ENCODE measurements around the gene DDI1. TPM values are rescaled to one million over a fixed set of nuclear protein-coding genes. Genes with fewer than 3 reads are reported as not detected.

DDI1 gene
- total and polyA plus RNA-seq, 7 experiments from 2014 or later, result not detected

DNA sequence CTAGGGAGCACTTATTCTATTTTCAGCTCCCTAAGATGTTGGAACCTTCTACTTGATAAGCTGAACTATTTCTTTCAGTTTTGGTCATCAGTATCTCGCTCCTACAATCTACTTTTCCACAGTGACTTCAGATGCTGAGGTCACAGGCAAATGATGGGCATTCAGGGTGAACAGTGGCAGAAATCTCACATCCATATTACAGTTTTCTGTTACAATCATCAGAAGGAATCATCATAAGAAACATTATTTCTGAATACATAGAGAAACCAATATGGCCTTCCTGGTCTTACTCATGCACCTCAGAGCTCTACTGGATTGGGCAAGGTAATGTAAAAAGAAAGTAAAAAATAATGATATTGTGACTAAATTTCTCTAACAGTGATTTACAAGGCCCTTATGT is 39.4 kb upstream of the DDI1 start:
- Histone ChIP-seq H3K4me3 (ENCODE audit: low read length) (no peak overlapping the region), H3K27ac (ENCODE audit: low read depth, low read length) (no peak overlapping the region), H3K4me1 (ENCODE audit: control insufficient read depth in 2 of 2, insufficient read depth in 2 of 2, low read length in 2 of 2) (no peaks in the 10 kb centered on the region), H3K27me3 (ENCODE audit: control insufficient read depth in 2 of 2, insufficient read depth in 2 of 2, low read length in 2 of 2) (no peaks in the 10 kb centered on the region), H3K9me3 (ENCODE audit: control insufficient read depth in 2 of 3, low read length in 3 of 3) (no peaks in the 10 kb centered on the region), H3K36me3 (ENCODE audit: control insufficient read depth in 2 of 3, insufficient read depth in 3 of 3, low read length in 3 of 3) (no peaks in the 10 kb centered on the region)
- POLR2A ChIA-PET, result no interaction called here
- DNase-seq (no peak), ATAC-seq (no peak)
- Mint-ChIP-seq H3K27me3 (no peaks in the 10 kb centered on the region), H3K9me3 (peaks cover 0 to 5% (median 0%) of the 10 kb centered on the region in 11 donors), H3K36me3 (no peaks in the 10 kb centered on the region), H3K4me3 (no peak overlapping the region), H3K4me1 (no peaks in the 10 kb centered on the region), H3K27ac (no peak overlapping the region)
- CTCF ChIA-PET, result no interaction called here
- intact Hi-C loops (cut with micrococcal nuclease), result no loop called here

DNA sequence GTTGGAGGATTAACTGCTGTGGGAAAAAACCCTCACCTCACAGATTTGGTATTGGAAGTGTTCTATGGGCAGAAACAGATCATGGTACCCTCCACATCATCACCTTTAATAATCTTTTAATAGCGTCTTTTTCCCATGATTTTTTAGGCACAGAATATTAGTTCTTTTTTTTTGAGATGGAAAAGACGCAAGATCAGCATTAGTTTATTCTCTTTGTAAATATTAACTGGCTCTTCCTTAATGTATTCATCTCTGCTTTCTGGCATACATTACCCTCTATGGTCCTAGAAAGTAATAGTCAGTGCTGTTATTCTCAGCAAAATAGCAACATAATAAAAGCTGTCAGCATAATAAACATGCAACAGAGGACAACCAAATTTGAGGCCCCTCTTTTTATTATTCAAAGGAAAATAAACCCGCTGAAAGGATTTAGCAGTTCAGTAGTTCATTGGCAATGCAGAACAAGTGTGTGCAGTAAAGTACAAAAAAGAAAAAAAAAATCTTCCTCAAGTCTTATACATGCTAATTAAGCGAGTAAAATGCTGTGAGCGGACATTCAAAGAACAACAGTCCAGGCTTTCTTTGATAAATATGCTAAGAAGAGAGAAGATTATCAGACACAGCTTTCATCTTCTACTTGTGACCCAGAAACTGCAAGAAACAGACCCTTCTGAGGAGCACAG is 37.5 kb upstream of the DDI1 start:
- Mint-ChIP-seq H3K27ac (no peak overlapping the region), H3K27me3 (no peaks in the 10 kb centered on the region), H3K9me3 (peaks cover 0 to 4% (median 0%) of the 10 kb centered on the region in 11 donors), H3K4me1 (no peaks in the 10 kb centered on the region), H3K4me3 (no peak overlapping the region), H3K36me3 (no peaks in the 10 kb centered on the region)
- no peaks in the 10 kb centered on the region for H3K27me3 ChIP-seq (ENCODE audit: control insufficient read depth in 2 of 2, insufficient read depth in 2 of 2, low read length in 2 of 2)
- H3K4me3 ChIP-seq (ENCODE audit: low read length), result no peak overlapping the region
- no peaks in the 10 kb centered on the region for H3K4me1 ChIP-seq (ENCODE audit: control insufficient read depth in 2 of 2, insufficient read depth in 2 of 2, low read length in 2 of 2)
- POLR2A ChIA-PET, result no interaction called here
- no peak for DNase-seq
- H3K9me3 ChIP-seq (ENCODE audit: control insufficient read depth in 2 of 3, low read length in 3 of 3), result no peaks in the 10 kb centered on the region
- no peak overlapping the region for H3K27ac ChIP-seq (ENCODE audit: low read depth, low read length)
- no peak for ATAC-seq
- CTCF ChIA-PET, result no interaction called here
- intact Hi-C loops (cut with micrococcal nuclease), result no loop called here
- no peaks in the 10 kb centered on the region for H3K36me3 ChIP-seq (ENCODE audit: control insufficient read depth in 2 of 3, insufficient read depth in 3 of 3, low read length in 3 of 3)

DNA sequence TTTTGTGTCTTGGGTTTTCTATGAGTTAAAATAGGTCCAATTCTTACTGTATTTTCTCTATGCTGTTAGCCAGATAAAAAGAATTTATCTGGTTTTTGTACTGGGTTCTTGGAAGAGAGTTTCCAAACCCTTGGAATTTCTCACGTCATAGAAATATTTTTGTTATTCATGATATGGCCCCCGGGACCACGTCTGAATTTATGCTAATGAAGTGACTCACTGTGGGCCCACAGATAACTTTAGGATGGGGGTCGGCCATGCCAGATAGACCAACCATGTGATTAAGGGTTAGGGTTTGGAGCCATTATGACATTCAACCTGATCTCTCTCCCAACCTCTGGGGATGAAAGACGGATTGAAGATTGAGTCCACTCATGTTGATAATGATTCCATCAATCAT is 35.6 kb upstream of the DDI1 start:
- intact Hi-C loops (cut with micrococcal nuclease), result no loop called here
- DNase-seq, result no peak
- Mint-ChIP-seq H3K27me3 (no peaks in the 10 kb centered on the region), H3K27ac (no peak overlapping the region), H3K36me3 (no peaks in the 10 kb centered on the region), H3K9me3 (peaks cover 0 to 4% (median 0%) of the 10 kb centered on the region in 11 donors), H3K4me1 (no peaks in the 10 kb centered on the region), H3K4me3 (no peak overlapping the region)
- ATAC-seq, result no peak
- Histone ChIP-seq H3K36me3 (ENCODE audit: control insufficient read depth in 2 of 3, insufficient read depth in 3 of 3, low read length in 3 of 3) (no peaks in the 10 kb centered on the region), H3K4me1 (ENCODE audit: control insufficient read depth in 2 of 2, insufficient read depth in 2 of 2, low read length in 2 of 2) (no peaks in the 10 kb centered on the region), H3K9me3 (ENCODE audit: control insufficient read depth in 2 of 3, low read length in 3 of 3) (no peaks in the 10 kb centered on the region), H3K4me3 (ENCODE audit: low read length) (no peak overlapping the region), H3K27me3 (ENCODE audit: control insufficient read depth in 2 of 2, insufficient read depth in 2 of 2, low read length in 2 of 2) (no peaks in the 10 kb centered on the region), H3K27ac (ENCODE audit: low read depth, low read length) (no peak overlapping the region)
- ChIA-PET POLR2A (no interaction called here), CTCF (no interaction called here)

DNA sequence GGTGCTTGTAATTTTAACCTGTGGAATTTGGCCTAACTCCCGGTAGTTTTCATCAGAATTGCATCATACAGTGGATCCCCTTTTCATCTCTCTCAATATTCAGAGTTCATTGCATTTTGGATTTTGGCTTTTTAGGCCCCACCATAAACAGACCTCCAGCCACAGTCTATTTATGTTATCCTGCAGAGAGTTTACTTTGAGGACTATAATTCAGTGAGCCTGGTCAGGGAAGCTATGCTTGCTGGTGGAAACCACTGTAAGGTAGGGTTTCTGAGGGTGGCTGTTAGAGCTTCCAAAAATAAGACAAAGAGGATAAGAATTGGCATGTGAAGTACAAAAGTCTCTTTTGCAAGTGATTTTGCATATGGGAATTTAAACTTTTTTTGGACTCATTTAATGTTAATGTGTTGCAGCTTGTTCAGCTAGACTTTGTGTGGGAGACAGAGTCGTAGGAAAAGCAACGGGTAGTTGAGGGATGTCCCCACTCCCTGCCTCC is 34.8 kb upstream of the DDI1 start:
- Histone ChIP-seq H3K36me3 (ENCODE audit: control insufficient read depth in 2 of 3, insufficient read depth in 3 of 3, low read length in 3 of 3) (no peaks in the 10 kb centered on the region), H3K4me1 (ENCODE audit: control insufficient read depth in 2 of 2, insufficient read depth in 2 of 2, low read length in 2 of 2) (no peaks in the 10 kb centered on the region), H3K9me3 (ENCODE audit: control insufficient read depth in 2 of 3, low read length in 3 of 3) (no peaks in the 10 kb centered on the region), H3K27ac (ENCODE audit: low read depth, low read length) (no peak overlapping the region), H3K4me3 (ENCODE audit: low read length) (no peak overlapping the region), H3K27me3 (ENCODE audit: control insufficient read depth in 2 of 2, insufficient read depth in 2 of 2, low read length in 2 of 2) (no peaks in the 10 kb centered on the region)
- ATAC-seq (no peak), DNase-seq (no peak)
- H3K4me1 Mint-ChIP-seq, result no peaks in the 10 kb centered on the region
- ChIA-PET POLR2A (no interaction called here), CTCF (no interaction called here)
- no peaks in the 10 kb centered on the region for H3K27me3 Mint-ChIP-seq
- intact Hi-C loops (cut with micrococcal nuclease), result no loop called here
- no peak overlapping the region for H3K27ac Mint-ChIP-seq
- H3K9me3 Mint-ChIP-seq, result peaks cover 0 to 5% (median 0%) of the 10 kb centered on the region in 11 donors
- no peak overlapping the region for H3K4me3 Mint-ChIP-seq
- no peaks in the 10 kb centered on the region for H3K36me3 Mint-ChIP-seq

GRCh38 chr11:104003491-104003890 is 32.9 kb upstream of the DDI1 start:
- Histone ChIP-seq H3K27ac (ENCODE audit: low read depth, low read length) (no peak overlapping the region), H3K4me1 (ENCODE audit: control insufficient read depth in 2 of 2, insufficient read depth in 2 of 2, low read length in 2 of 2) (no peaks in the 10 kb centered on the region), H3K4me3 (ENCODE audit: low read length) (no peak overlapping the region), H3K27me3 (ENCODE audit: control insufficient read depth in 2 of 2, insufficient read depth in 2 of 2, low read length in 2 of 2) (no peaks in the 10 kb centered on the region), H3K9me3 (ENCODE audit: control insufficient read depth in 2 of 3, low read length in 3 of 3) (no peaks in the 10 kb centered on the region), H3K36me3 (ENCODE audit: control insufficient read depth in 2 of 3, insufficient read depth in 3 of 3, low read length in 3 of 3) (no peaks in the 10 kb centered on the region)
- ATAC-seq (no peak), DNase-seq (no peak)
- Mint-ChIP-seq H3K4me1 (no peaks in the 10 kb centered on the region), H3K36me3 (no peaks in the 10 kb centered on the region), H3K27me3 (no peaks in the 10 kb centered on the region), H3K9me3 (peaks cover 0 to 5% (median 0%) of the 10 kb centered on the region in 11 donors), H3K4me3 (no peak overlapping the region), H3K27ac (no peak overlapping the region)
- ChIA-PET POLR2A (no interaction called here), CTCF (no interaction called here)
- intact Hi-C loops (cut with micrococcal nuclease), result no loop called here

DNA sequence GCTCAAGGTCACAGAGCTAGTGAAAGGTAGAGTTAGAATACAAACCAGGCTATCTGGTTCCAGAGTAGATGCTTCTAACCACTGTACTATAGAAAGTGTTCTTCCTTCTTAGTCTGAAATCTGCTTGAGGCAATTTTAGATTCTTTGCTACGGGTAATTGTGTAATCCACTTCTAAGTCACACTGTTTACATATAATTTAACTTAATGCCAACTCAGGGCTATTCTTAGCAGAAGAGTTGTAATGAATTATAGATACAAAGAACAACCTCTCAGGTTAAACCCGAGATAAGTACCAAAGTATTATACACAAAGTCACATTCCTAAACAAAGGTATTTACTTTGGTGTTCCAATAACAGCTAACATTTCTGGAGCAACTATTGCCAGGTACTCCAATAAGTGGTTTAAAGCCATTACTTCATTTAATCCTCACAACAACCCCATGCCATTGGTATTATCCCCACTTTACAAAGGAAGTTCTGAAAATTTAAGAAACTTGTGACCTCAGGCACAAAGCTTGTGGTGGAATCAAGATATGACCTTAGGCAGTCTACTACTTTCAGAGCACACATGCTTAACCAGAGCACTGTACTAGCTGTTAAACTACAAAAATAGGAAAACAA is 31.1 kb upstream of the DDI1 start:
- Histone ChIP-seq H3K36me3 (ENCODE audit: control insufficient read depth in 2 of 3, insufficient read depth in 3 of 3, low read length in 3 of 3) (no peaks in the 10 kb centered on the region), H3K4me3 (ENCODE audit: low read length) (no peak overlapping the region), H3K27me3 (ENCODE audit: control insufficient read depth in 2 of 2, insufficient read depth in 2 of 2, low read length in 2 of 2) (no peaks in the 10 kb centered on the region), H3K9me3 (ENCODE audit: control insufficient read depth in 2 of 3, low read length in 3 of 3) (no peaks in the 10 kb centered on the region), H3K4me1 (ENCODE audit: control insufficient read depth in 2 of 2, insufficient read depth in 2 of 2, low read length in 2 of 2) (no peaks in the 10 kb centered on the region), H3K27ac (ENCODE audit: low read depth, low read length) (no peak overlapping the region)
- ChIA-PET POLR2A (no interaction called here), CTCF (no interaction called here)
- Mint-ChIP-seq H3K4me3 (no peak overlapping the region), H3K36me3 (no peaks in the 10 kb centered on the region), H3K9me3 (peaks cover 0 to 5% (median 0%) of the 10 kb centered on the region in 11 donors), H3K27me3 (no peaks in the 10 kb centered on the region), H3K4me1 (no peaks in the 10 kb centered on the region), H3K27ac (no peak overlapping the region)
- intact Hi-C loops (cut with micrococcal nuclease), result no loop called here
- ATAC-seq (no peak), DNase-seq (no peak)

- Histone ChIP-seq H3K27ac (ENCODE audit: low read depth, low read length) (no peak overlapping the region), H3K4me3 (ENCODE audit: low read length) (no peak overlapping the region), H3K36me3 (ENCODE audit: control insufficient read depth in 2 of 3, insufficient read depth in 3 of 3, low read length in 3 of 3) (no peaks in the 10 kb centered on the region), H3K4me1 (ENCODE audit: control insufficient read depth in 2 of 2, insufficient read depth in 2 of 2, low read length in 2 of 2) (no peaks in the 10 kb centered on the region), H3K9me3 (ENCODE audit: control insufficient read depth in 2 of 3, low read length in 3 of 3) (no peaks in the 10 kb centered on the region), H3K27me3 (ENCODE audit: control insufficient read depth in 2 of 2, insufficient read depth in 2 of 2, low read length in 2 of 2) (no peaks in the 10 kb centered on the region)
- ChIA-PET CTCF (no interaction called here), POLR2A (no interaction called here)
- intact Hi-C loops (cut with micrococcal nuclease), result no loop called here
- Mint-ChIP-seq H3K9me3 (peaks cover 0 to 2% (median 0%) of the 10 kb centered on the region in 11 donors), H3K27ac (no peak overlapping the region), H3K36me3 (no peaks in the 10 kb centered on the region), H3K27me3 (no peaks in the 10 kb centered on the region), H3K4me3 (no peak overlapping the region), H3K4me1 (no peaks in the 10 kb centered on the region)
- no peak for DNase-seq
- no peak for ATAC-seq
Measured at GRCh38 chr11:104009744-104010143, 26.7 kb upstream of the DDI1 start.
